Measurements from ENCODE around the gene GMDS.

Gene GMDS

DNA sequence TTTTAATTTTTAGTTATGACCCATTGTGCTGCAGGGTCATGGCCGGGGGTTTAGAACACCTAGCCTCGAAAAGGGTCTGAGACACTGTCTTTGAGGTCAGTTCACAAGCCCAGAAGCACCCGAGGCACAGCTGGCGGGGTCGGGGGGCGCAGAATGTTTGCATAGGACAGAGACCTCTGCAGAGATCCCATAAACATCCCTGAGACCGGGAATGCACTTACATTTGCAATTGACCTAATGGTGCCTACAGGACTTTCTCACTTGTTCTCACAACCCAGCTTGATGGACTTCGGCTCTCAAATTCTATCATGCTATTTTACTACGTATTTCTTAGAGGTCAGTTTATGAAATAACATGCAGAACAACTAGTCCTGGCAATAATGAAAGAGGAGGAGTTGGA is 669.2 kb downstream of the GMDS start:
- DNase-seq, result no peak

DNA sequence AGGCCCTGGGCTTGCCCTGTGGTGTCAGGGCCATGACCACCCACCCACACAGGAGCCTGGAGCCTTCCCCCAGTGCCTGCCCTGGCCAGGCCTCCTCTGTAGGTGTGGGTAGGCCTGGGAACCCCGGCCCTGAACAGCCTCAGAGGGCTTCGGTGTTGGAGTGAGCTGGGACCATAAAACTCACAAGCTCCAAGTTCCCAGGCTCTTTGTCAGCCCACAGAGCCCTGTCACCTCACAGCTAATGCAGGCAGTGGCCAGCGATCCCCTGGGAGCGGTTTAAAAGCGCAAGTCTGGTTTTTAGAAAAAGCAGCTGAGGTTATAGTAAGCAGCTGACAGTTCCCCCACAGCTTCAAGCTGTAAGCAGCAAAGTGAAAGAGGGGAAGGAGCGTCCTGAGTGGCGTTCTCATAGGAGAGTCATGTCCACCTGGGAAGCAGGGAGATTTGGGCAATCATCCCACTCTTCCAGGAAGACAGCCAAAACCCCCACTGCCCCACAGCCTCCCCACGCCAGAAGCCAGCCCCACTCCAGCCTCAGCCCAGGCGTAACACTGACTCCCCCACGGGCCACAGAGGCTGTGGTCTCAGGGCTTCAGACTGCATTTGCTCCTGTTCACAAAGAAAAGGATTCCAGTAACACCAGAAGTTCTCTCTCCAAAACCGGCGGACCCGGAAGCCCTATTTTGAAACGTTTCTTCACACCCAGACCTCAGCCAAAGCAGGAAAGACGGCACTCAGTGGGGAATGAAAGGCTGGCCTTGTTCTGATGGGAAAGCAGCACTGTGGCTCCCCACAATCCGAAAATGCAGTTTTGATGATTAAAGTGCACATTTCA is 670.0 kb downstream of the GMDS start:
- no peak for DNase-seq

DNA sequence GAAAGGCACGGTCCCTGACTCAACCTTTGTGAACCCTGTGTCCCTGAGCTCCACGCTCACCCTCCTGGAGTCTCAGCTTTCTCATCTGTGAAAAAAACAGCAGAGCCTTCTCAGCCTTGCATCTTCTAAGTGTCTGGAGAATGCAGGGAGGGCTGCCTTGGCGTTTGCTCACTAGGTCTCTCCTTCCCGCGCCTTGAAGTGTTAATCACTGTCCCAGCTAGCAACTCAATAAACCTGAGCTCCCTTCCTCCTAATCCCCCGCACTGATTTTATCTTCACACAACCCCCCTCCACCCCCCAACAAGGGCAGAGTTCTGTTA is 670.6 kb downstream of the GMDS start:
- DNase-seq, result no peak

DNA sequence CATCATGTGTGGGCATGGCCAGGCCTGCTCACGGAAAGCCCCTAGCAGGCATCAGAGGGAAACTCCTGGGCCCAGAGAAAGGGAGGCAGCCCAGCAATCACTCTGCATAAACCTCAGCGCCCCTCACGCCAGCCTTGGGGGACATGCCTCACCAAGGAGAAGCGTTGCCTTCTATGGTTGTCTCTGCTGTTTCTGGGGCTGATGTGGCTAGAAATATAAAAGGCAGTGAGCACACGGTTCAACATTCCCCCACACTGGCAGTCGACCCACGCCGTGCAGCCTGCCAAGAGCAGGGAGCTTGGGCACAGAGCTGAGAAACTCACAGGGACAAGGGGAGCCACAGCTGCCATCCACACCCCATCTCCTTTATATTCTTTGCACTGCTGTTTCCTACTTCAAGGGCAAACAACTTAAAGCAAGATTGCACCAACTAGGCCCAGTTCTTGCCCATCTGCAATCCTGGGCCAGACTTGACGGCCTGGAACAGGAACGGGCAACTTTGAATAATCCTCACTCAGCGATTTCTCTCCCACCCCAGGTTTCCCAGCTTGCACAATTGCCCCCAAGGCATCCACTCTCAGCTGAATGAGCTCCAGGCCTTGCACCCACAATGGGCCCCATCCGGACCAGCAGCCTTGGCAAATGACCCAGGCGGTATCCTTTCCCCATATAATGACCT is 671.2 kb downstream of the GMDS start:
- no peak for DNase-seq
